HepG2 (cell line): ENCODE data around the gene LRIT2. TPM values are rescaled to one million over a fixed set of nuclear protein-coding genes. Genes with fewer than 3 reads are reported as not detected.

Experiments
- ATAC-seq: fragments of 200-7000 bp; cut with Tn5 transposase; 3 replicates; pipeline ENCODE4 v1.9.1; 2020; ENCODE audit warnings: mild to moderate bottlenecking, moderate library complexity
- BruUV-seq: library from RNA; stranded (reverse); fragments of 400-500 nt; replicated peaks from 2 replicates; lab custom pipeline; 2021; lab: Mats Ljungman, UMichigan
- CTCF ChIA-PET: fragments of 300-600 bp; formaldehyde crosslinking; extraction: SDS; loops from one replicate; lab custom pipeline; 2021; ENCODE audit warnings: low total read pairs, inconsistent platforms, low intra/inter-chr PET ratio; lab: Yijun Ruan, JAX
- POLR2A ChIA-PET: fragments of 350-600 bp; sonication (Branson Sonifier 250); formaldehyde crosslinking; loops from one replicate; lab custom pipeline; 2020; ENCODE audit warnings: antibody characterized with exemption, inconsistent platforms; lab: Yijun Ruan, JAX
- DNase-seq: peaks from one replicate; pipeline ENCODE4 v3.0.0-alpha.2; 2015; ENCODE audit warnings: low spot score
- FAIRE-seq: peaks from 3 replicates; lab custom pipeline; 2011; peaks lifted over from hg19 to GRCh38; lab: Jason Lieb, UNC
- H2AFZ ChIP-seq: one replicate; pipeline ENCODE4 v1.6.1; 2011; ENCODE audit warnings: low read length, inconsistent platforms
- H3K27ac ChIP-seq: fragments of 300-600 bp; 3 replicates; pipeline ENCODE4 v1.8.0; 2011; ENCODE audit warnings: mixed run types, mild to moderate bottlenecking, mixed read lengths, low read length, inconsistent platforms; ENCODE audit not compliant: insufficient read depth; ENCODE audit errors: extremely low read length
- H3K27me3 ChIP-seq, 2 experiments: fragments of 200-600 bp in 1 of 2; 2 replicates in 1 of 2; 3 replicates in 1 of 2; pipeline versions ENCODE4 v1.6.0 to v1.8.0; 2011; ENCODE audit warnings: low read length in 2 of 2, mild to moderate bottlenecking in 2 of 2, moderate library complexity in 2 of 2, inconsistent platforms in 1 of 2; ENCODE audit not compliant: insufficient read depth in 2 of 2, control insufficient read depth in 1 of 2
- H3K36me3 ChIP-seq, 2 experiments: fragments of 200-600 bp in 1 of 2; replicated peaks in 1 of 2; 2 replicates in 1 of 2; 3 replicates in 1 of 2; pipeline versions ENCODE4 v1.5.1 to v1.8.0; 2011; ENCODE audit warnings: low read length in 2 of 2, inconsistent platforms in 1 of 2; ENCODE audit not compliant: insufficient read depth in 2 of 2, control insufficient read depth in 1 of 2
- H3K4me1 ChIP-seq: 2 replicates; pipeline ENCODE4 v1.5.1; 2012; ENCODE audit warnings: low read length, inconsistent platforms; ENCODE audit not compliant: insufficient read depth
- H3K4me2 ChIP-seq: 2 replicates; pipeline ENCODE4 v1.6.0; 2011; ENCODE audit warnings: low read depth, low read length, inconsistent platforms
- H3K4me3 ChIP-seq, 3 experiments: fragments of 200-600 bp in 1 of 3; sonication (generic), shearing (Covaris generic) in 1 of 3; replicated peaks in 1 of 3; 2 replicates each; pipeline ENCODE4 v1.5.1; 2011 to 2016; ENCODE audit warnings: low read length in 3 of 3, inconsistent platforms in 2 of 3, low read depth in 2 of 3, mild to moderate bottlenecking in 2 of 3, control low read depth in 1 of 3, mixed read lengths in 1 of 3; ENCODE audit not compliant: insufficient read depth in 1 of 3
- H3K79me2 ChIP-seq: one replicate; pipeline ENCODE4 v1.6.1; 2011; ENCODE audit warnings: low read length, inconsistent platforms; ENCODE audit not compliant: insufficient read depth
- H3K9ac ChIP-seq: 2 replicates; pipeline ENCODE4 v1.6.0; 2011; ENCODE audit warnings: mild to moderate bottlenecking, low read depth, low read length, inconsistent platforms; ENCODE audit not compliant: insufficient read depth
- H3K9me3 ChIP-seq: 2 replicates; pipeline ENCODE4 v1.5.1; 2012; ENCODE audit warnings: mild to moderate bottlenecking, low read length
- H4K20me1 ChIP-seq: 2 replicates; pipeline ENCODE4 v1.6.0; 2011; ENCODE audit warnings: inconsistent platforms, mild to moderate bottlenecking, low read length, moderate library complexity; ENCODE audit not compliant: insufficient read depth
- BCL6 ChIP-seq: IDR thresholded peaks from 2 replicates; pipeline ENCODE4 v1.6.1; 2016; ENCODE audit warnings: missing genetic modification reagents, missing compliant biosample characterization
- CBX5 ChIP-seq: sonication (generic); formaldehyde crosslinking; IDR thresholded peaks from 2 replicates; pipeline ENCODE4 v1.4.0; 2020; ENCODE audit warnings: missing genetic modification reagents, borderline replicate concordance
- ETV5 ChIP-seq: IDR thresholded peaks from 2 replicates; pipeline ENCODE4 v1.6.1; 2018; ENCODE audit warnings: missing biosample characterization, missing genetic modification reagents, inconsistent platforms, borderline replicate concordance
- FLYWCH1 ChIP-seq: sonication (generic); formaldehyde crosslinking; IDR thresholded peaks from 2 replicates; pipeline ENCODE4 v1.8.1; 2023; ENCODE audit warnings: mild to moderate bottlenecking, missing genetic modification reagents
- HDAC2 ChIP-seq: sonication (generic); formaldehyde crosslinking; IDR thresholded peaks from 2 replicates; pipeline ENCODE4 v1.4.0; 2020; ENCODE audit warnings: missing genetic modification reagents
- HIVEP1 ChIP-seq: sonication (generic); formaldehyde crosslinking; IDR thresholded peaks from 2 replicates; pipeline ENCODE4 v1.4.0; 2020; ENCODE audit warnings: mild to moderate bottlenecking, missing genetic modification reagents
- PHB2 ChIP-seq: fragments of 450-650 bp; IDR thresholded peaks from 2 replicates; pipeline ENCODE4 v1.6.1; 2018; ENCODE audit not compliant: partially characterized antibody
- POLR2AphosphoS2 ChIP-seq: IDR thresholded peaks from 2 replicates; pipeline ENCODE4 v1.6.1; 2011; ENCODE audit warnings: low read depth, low read length, improper control_type of control experiment
- SYNCRIP ChIP-seq: fragments of 200-400 bp; formaldehyde crosslinking; IDR thresholded peaks from 2 replicates; pipeline ENCODE4 v1.6.1; 2018; ENCODE audit warnings: mild to moderate bottlenecking, low read depth, low read length; ENCODE audit not compliant: insufficient read depth
- TAF1 ChIP-seq: sonication (generic); formaldehyde crosslinking; IDR thresholded peaks from 2 replicates; pipeline ENCODE4 v1.4.0; 2020; ENCODE audit warnings: missing genetic modification reagents
- ZFP36 ChIP-seq: fragments of 150-350 bp; IDR thresholded peaks from 2 replicates; pipeline ENCODE4 v1.6.1; 2018; ENCODE audit warnings: borderline replicate concordance, low read length, low read depth; ENCODE audit not compliant: partially characterized antibody
- ZFP37 ChIP-seq: sonication (generic); formaldehyde crosslinking; IDR thresholded peaks from 2 replicates; pipeline ENCODE4 v1.4.0; 2020; ENCODE audit warnings: missing genetic modification reagents, borderline replicate concordance
- ZNF17 ChIP-seq: sonication (generic); formaldehyde crosslinking; IDR thresholded peaks from 2 replicates; pipeline ENCODE4 v1.5.0; 2020; ENCODE audit warnings: mild to moderate bottlenecking, missing genetic modification reagents
- ZNF20 ChIP-seq: sonication (generic); formaldehyde crosslinking; IDR thresholded peaks from 2 replicates; pipeline ENCODE4 v1.4.0; 2020; ENCODE audit warnings: mild to moderate bottlenecking, moderate library complexity, missing genetic modification reagents
- ZNF3 ChIP-seq: IDR thresholded peaks from 2 replicates; pipeline ENCODE4 v1.7.0; 2017; ENCODE audit warnings: inconsistent platforms
- ZNF577 ChIP-seq: sonication (generic); formaldehyde crosslinking; IDR thresholded peaks from 2 replicates; pipeline ENCODE4 v1.4.0; 2020; ENCODE audit warnings: mild to moderate bottlenecking, low read depth, missing genetic modification reagents, borderline replicate concordance
- ZNF879 ChIP-seq: sonication (generic); formaldehyde crosslinking; IDR thresholded peaks from 2 replicates; pipeline ENCODE4 v1.8.1; 2023; ENCODE audit warnings: missing genetic modification reagents
- WGBS: methylation state at CpG from one replicate; pipeline ENCODE4 v1.1.6; 2017; ENCODE audit warnings: low lambda C conversion rate; 5-methylcytosine and 5-hydroxymethylcytosine counted together
- in situ Hi-C: cut with HindIII; loops from 2 replicates; pipeline ENCODE4 v1.10.0; 2017; ENCODE audit warnings: low pct_unique_long_range_greater_than_20kb; ENCODE audit not compliant: extremely low pct_ligation_motif_present
- intact Hi-C: fragments of 100-400 bp; cut with micrococcal nuclease; formaldehyde crosslinking; loops from one replicate; pipeline ENCODE4 v1.10.0; 2022; ENCODE audit not compliant: unreplicated experiment
- polyA plus RNA-seq, 8 experiments: library from polyadenylated mRNA; depleted of rRNA in 3 of 8; stranded (reverse) in 7 of 8; unstranded in 1 of 8; fragments of >200 nt; fragmentation: Illumina TruSeq in 4 of 8; extraction: Trizol in 4 of 8; gene quantifications; 2 replicates each; pipeline versions ENCODE4 v1.2.1 to v1.2.3, GENCODE V29; 2011 to 2016; ENCODE audit warnings: low read depth in 4 of 8, missing spikeins in 1 of 8, mixed read lengths in 1 of 8; ENCODE audit not compliant: insufficient read depth in 1 of 8
- total RNA-seq, 5 experiments: library from RNA; depleted of rRNA; stranded (reverse); fragments of >200 nt; fragmentation: Illumina TruSeq; extraction: Trizol; gene quantifications; 2 replicates each; pipeline ENCODE4 v1.2.3, GENCODE V29; 2016; ENCODE audit warnings: low read depth in 1 of 5
- TF ChIP-seq, protein P1 (sequence below): sonication (generic); formaldehyde crosslinking; IDR thresholded peaks from 2 replicates; pipeline ENCODE4 v1.5.1; 2020; ENCODE audit warnings: missing genetic modification reagents, mild to moderate bottlenecking, borderline replicate concordance
- TF ChIP-seq, protein P2 (sequence below): sonication (generic); formaldehyde crosslinking; IDR thresholded peaks from 2 replicates; pipeline ENCODE4 v1.4.0; 2020; ENCODE audit warnings: missing genetic modification reagents
- TF ChIP-seq, protein P3 (sequence below): sonication (generic); formaldehyde crosslinking; IDR thresholded peaks from 2 replicates; pipeline ENCODE4 v1.9.0; 2021; ENCODE audit warnings: missing genetic modification reagents, borderline replicate concordance
- TF ChIP-seq, protein P4 (sequence below): sonication (generic); formaldehyde crosslinking; IDR thresholded peaks from 2 replicates; pipeline ENCODE4 v1.4.0; 2020; ENCODE audit warnings: missing genetic modification reagents, borderline replicate concordance

LRIT2 gene
- total and polyA plus RNA-seq, 2 of the 13 experiments (the other 11 are each of a cell fraction or from before 2014, with no cell fraction given), result not detected

DNA sequence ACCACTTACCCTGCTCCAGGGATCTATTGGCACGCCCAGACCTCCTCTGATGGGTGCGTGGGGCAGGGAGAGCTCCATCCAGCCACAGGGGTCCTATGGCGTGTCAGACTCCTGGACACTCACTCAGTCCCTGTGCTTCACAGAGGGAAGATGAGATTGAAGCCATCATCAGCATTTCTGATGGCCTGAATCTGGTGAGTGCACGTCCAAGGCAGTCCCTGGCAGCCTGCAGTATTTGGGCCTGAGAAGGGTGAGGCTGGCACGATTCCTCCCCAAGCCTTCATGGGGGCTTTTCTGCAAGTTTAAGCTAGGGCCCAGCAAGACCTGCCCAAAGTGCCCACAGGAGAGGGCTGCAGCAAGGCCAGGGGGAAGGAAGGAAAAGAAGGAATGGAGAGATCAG is 27.7 kb downstream of the LRIT2 start (continued):
- TF ChIP-seq ZNF3 (CRISPR knock-in tag) (no peak), ZNF17 (no peak), SYNCRIP (no peak), POLR2AphosphoS2 (no peak), HIVEP1 (CRISPR knock-in tag) (no peak), PHB2 (no peak)

DNA sequence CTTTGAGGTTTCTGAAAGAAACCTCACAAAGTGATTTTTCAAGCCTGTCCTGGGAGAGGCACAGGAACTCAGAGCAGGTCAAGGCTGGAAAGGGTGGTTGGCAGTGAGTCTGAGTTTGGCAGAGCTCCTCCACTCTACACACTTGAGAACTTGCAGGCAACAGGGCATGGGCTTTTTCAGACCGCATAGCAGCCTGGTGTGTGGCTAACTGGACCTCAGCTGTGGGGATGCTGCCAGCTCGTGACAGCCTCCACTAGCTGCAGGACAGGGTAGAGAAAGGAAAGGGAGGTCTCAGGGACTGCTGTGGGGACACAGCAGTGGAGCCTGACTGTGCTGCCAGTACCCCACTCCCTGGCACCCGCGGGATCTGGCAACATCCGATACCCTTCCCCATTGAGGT is 28.4 kb downstream of the LRIT2 start:
- Histone ChIP-seq H3K27me3 (peaks cover 9 to 64% of the 10 kb centered on the region in 2 experiments), H2AFZ (no peak overlapping the region), H3K36me3 (no peaks in the 10 kb centered on the region), H3K9ac (no peak overlapping the region), H4K20me1 (no peaks in the 10 kb centered on the region), H3K4me1 (no peaks in the 10 kb centered on the region), H3K4me2 (no peak overlapping the region), H3K27ac (no peak overlapping the region), H3K79me2 (no peaks in the 10 kb centered on the region), H3K9me3 (no peaks in the 10 kb centered on the region), H3K4me3 (no peak overlapping the region)
- FAIRE-seq (no peak), ATAC-seq (no peak), DNase-seq (no peak)
- intact Hi-C loops, result no loop called here
- WGBS, result 28% methylated on average over 4 of the region's 5 CpGs
- in situ Hi-C loops, result no loop called here
- no TSS peak for BruUV-seq
- ChIA-PET CTCF (no interaction called here), POLR2A (no interaction called here)
- TF ChIP-seq ZNF577 (CRISPR knock-in tag) (no peak), ZNF879 (CRISPR knock-in tag) (no peak), ETV5 (CRISPR knock-in tag) (no peak), BCL6 (CRISPR knock-in tag) (no peak), HDAC2 (CRISPR knock-in tag) (no peak), ZNF20 (CRISPR knock-in tag) (no peak), TAF1 (CRISPR knock-in tag) (no peak), CBX5 (no peak), ZFP36 (no peak), ZNF3 (CRISPR knock-in tag) (no peak), FLYWCH1 (CRISPR knock-in tag) (no peak), ZFP37 (CRISPR knock-in tag) (no peak)
- TF ChIP-seq, protein P1, sequence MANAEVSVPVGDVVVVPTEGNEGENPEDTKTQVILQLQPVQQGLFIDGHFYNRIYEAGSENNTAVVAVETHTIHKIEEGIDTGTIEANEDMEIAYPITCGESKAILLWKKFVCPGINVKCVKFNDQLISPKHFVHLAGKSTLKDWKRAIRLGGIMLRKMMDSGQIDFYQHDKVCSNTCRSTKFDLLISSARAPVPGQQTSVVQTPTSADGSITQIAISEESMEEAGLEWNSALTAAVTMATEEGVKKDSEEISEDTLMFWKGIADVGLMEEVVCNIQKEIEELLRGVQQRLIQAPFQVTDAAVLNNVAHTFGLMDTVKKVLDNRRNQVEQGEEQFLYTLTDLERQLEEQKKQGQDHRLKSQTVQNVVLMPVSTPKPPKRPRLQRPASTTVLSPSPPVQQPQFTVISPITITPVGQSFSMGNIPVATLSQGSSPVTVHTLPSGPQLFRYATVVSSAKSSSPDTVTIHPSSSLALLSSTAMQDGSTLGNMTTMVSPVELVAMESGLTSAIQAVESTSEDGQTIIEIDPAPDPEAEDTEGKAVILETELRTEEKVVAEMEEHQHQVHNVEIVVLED (CRISPR knock-in tag), result no peak
- TF ChIP-seq, protein P2, sequence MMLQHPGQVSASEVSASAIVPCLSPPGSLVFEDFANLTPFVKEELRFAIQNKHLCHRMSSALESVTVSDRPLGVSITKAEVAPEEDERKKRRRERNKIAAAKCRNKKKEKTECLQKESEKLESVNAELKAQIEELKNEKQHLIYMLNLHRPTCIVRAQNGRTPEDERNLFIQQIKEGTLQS, result no peak
- TF ChIP-seq, protein P3, sequence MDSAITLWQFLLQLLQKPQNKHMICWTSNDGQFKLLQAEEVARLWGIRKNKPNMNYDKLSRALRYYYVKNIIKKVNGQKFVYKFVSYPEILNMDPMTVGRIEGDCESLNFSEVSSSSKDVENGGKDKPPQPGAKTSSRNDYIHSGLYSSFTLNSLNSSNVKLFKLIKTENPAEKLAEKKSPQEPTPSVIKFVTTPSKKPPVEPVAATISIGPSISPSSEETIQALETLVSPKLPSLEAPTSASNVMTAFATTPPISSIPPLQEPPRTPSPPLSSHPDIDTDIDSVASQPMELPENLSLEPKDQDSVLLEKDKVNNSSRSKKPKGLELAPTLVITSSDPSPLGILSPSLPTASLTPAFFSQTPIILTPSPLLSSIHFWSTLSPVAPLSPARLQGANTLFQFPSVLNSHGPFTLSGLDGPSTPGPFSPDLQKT (CRISPR knock-in tag), result no peak
- TF ChIP-seq, protein P4, sequence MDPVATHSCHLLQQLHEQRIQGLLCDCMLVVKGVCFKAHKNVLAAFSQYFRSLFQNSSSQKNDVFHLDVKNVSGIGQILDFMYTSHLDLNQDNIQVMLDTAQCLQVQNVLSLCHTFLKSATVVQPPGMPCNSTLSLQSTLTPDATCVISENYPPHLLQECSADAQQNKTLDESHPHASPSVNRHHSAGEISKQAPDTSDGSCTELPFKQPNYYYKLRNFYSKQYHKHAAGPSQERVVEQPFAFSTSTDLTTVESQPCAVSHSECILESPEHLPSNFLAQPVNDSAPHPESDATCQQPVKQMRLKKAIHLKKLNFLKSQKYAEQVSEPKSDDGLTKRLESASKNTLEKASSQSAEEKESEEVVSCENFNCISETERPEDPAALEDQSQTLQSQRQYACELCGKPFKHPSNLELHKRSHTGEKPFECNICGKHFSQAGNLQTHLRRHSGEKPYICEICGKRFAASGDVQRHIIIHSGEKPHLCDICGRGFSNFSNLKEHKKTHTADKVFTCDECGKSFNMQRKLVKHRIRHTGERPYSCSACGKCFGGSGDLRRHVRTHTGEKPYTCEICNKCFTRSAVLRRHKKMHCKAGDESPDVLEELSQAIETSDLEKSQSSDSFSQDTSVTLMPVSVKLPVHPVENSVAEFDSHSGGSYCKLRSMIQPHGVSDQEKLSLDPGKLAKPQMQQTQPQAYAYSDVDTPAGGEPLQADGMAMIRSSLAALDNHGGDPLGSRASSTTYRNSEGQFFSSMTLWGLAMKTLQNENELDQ (CRISPR knock-in tag), result no peak
